HCT116 (cell line): Measurements from ENCODE around the gene GALNT15.

Source experiments
- CBX3 ChIP-seq: IDR thresholded peaks from 2 replicates; pipeline ENCODE4 v1.6.1; 2012; ENCODE audit warnings: low read depth
- CEBPB ChIP-seq: IDR thresholded peaks from 2 replicates; pipeline ENCODE4 v1.6.1; 2012; ENCODE audit warnings: low read depth
- EGR1 ChIP-seq: IDR thresholded peaks from 2 replicates; pipeline ENCODE4 v1.6.1; 2012; ENCODE audit warnings: low read depth
- EZH2 ChIP-seq: fragments of 200-600 bp; sonication (generic); IDR thresholded peaks from 2 replicates; pipeline ENCODE4 v1.6.1; 2017; ENCODE audit warnings: antibody characterized with exemption, mixed run types
- EZH2phosphoT487 ChIP-seq: fragments of 200-600 bp; IDR thresholded peaks from 2 replicates; pipeline ENCODE4 v1.6.1; 2018; ENCODE audit warnings: antibody characterized with exemption, borderline replicate concordance
- JUND ChIP-seq: IDR thresholded peaks from 2 replicates; pipeline ENCODE4 v1.6.1; 2012
- POLR2A ChIP-seq: IDR thresholded peaks from 2 replicates; pipeline ENCODE4 v1.7.0; 2011; ENCODE audit warnings: borderline replicate concordance; ENCODE audit not compliant: insufficient read depth, insufficient read length; ENCODE audit errors: extremely low read depth
- POLR2AphosphoS5 ChIP-seq: IDR thresholded peaks from 2 replicates; pipeline ENCODE4 v1.6.1; 2011; ENCODE audit warnings: mild to moderate bottlenecking, low read depth, low read length, moderate library complexity
- RAD21 ChIP-seq: IDR thresholded peaks from 2 replicates; pipeline ENCODE4 v1.6.1; 2012; ENCODE audit warnings: low read depth, mild to moderate bottlenecking
- SIN3A ChIP-seq: IDR thresholded peaks from 2 replicates; pipeline ENCODE4 v1.6.1; 2012; ENCODE audit warnings: low read depth
- SRF ChIP-seq: IDR thresholded peaks from 2 replicates; pipeline ENCODE4 v1.6.1; 2012; ENCODE audit warnings: low read depth
- TF ChIP-seq, protein P1 (sequence below), 3 experiments: fragments of 200-600 bp in 1 of 3; sonication (generic) in 1 of 3; IDR thresholded peaks in 2 of 3; conservative IDR thresholded peaks in 1 of 3; 2 replicates each; pipeline ENCODE4 v1.5.1; 2012 to 2017; ENCODE audit warnings: low read depth in 2 of 3, low read length in 2 of 3, antibody characterized with exemption in 1 of 3, borderline replicate concordance in 1 of 3, control low read depth in 1 of 3, mild to moderate bottlenecking in 1 of 3, mixed read lengths in 1 of 3, mixed run types in 1 of 3, moderate library complexity in 1 of 3; ENCODE audit not compliant: insufficient read depth in 1 of 3
- TF ChIP-seq, protein P2 (sequence below): IDR thresholded peaks from 2 replicates; pipeline ENCODE4 v1.6.1; 2011; ENCODE audit warnings: mild to moderate bottlenecking, low read length, moderate library complexity; ENCODE audit not compliant: insufficient replicate concordance; ENCODE audit errors: extremely low read depth

DNA sequence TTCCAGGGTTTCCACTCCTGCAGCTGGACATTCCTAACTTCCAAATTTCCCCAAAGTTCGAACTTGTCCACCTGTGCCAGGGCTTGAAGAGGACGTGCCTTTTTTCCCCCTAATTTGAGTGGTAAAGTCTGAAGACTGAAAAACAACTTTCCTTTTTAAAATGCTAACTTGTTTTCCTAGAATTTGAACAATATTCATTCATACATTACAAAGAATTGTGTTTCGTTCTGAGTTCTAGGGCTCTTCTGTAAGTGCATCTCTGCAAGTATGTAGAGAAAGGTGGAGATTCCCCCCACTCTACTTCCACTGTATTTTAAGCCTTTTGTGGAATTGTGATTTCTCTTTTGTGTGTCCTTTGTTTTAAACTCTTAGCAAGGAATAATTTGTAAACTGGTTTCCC is 80.8 kb downstream of the GALNT15 start:
- TF ChIP-seq CEBPB, result no peak
- no peak for TF ChIP-seq EGR1
- TF ChIP-seq, protein P1, sequence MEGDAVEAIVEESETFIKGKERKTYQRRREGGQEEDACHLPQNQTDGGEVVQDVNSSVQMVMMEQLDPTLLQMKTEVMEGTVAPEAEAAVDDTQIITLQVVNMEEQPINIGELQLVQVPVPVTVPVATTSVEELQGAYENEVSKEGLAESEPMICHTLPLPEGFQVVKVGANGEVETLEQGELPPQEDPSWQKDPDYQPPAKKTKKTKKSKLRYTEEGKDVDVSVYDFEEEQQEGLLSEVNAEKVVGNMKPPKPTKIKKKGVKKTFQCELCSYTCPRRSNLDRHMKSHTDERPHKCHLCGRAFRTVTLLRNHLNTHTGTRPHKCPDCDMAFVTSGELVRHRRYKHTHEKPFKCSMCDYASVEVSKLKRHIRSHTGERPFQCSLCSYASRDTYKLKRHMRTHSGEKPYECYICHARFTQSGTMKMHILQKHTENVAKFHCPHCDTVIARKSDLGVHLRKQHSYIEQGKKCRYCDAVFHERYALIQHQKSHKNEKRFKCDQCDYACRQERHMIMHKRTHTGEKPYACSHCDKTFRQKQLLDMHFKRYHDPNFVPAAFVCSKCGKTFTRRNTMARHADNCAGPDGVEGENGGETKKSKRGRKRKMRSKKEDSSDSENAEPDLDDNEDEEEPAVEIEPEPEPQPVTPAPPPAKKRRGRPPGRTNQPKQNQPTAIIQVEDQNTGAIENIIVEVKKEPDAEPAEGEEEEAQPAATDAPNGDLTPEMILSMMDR (IDR thresholded peaks at IDR 0.05 in 2 of 3, conservative IDR thresholded peaks at IDR 0.05 in 1 of 3; ENCODE audit: borderline replicate concordance in 1 of 3, insufficient read depth in 1 of 3, low read depth in 2 of 3, low read length in 2 of 3), result no peak
- TF ChIP-seq EZH2phosphoT487, result no peak
- TF ChIP-seq JUND, result no peak
- TF ChIP-seq POLR2A, result no peak
- no peak for TF ChIP-seq POLR2AphosphoS5
- TF ChIP-seq EZH2, result no peak
- TF ChIP-seq, protein P2, sequence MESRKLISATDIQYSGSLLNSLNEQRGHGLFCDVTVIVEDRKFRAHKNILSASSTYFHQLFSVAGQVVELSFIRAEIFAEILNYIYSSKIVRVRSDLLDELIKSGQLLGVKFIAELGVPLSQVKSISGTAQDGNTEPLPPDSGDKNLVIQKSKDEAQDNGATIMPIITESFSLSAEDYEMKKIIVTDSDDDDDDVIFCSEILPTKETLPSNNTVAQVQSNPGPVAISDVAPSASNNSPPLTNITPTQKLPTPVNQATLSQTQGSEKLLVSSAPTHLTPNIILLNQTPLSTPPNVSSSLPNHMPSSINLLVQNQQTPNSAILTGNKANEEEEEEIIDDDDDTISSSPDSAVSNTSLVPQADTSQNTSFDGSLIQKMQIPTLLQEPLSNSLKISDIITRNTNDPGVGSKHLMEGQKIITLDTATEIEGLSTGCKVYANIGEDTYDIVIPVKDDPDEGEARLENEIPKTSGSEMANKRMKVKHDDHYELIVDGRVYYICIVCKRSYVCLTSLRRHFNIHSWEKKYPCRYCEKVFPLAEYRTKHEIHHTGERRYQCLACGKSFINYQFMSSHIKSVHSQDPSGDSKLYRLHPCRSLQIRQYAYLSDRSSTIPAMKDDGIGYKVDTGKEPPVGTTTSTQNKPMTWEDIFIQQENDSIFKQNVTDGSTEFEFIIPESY, result no peak
- no peak for TF ChIP-seq RAD21
- TF ChIP-seq SRF, result no peak
- no peak for TF ChIP-seq CBX3
- no peak for TF ChIP-seq SIN3A
